GM12874 (cell line): Measurements from ENCODE around the gene TULP4.

Source experiments
- TF ChIP-seq, protein P1 (sequence below): IDR thresholded peaks from 2 replicates; pipeline ENCODE4 v1.5.1; 2011; ENCODE audit warnings: low read depth, mild to moderate bottlenecking, control low read depth, low read length, moderate library complexity; ENCODE audit not compliant: insufficient read depth

Gene TULP4

GRCh38 chr6:158384671-158385110 lies 72.4 kb downstream of the TULP4 start:
- TF ChIP-seq, protein P1, sequence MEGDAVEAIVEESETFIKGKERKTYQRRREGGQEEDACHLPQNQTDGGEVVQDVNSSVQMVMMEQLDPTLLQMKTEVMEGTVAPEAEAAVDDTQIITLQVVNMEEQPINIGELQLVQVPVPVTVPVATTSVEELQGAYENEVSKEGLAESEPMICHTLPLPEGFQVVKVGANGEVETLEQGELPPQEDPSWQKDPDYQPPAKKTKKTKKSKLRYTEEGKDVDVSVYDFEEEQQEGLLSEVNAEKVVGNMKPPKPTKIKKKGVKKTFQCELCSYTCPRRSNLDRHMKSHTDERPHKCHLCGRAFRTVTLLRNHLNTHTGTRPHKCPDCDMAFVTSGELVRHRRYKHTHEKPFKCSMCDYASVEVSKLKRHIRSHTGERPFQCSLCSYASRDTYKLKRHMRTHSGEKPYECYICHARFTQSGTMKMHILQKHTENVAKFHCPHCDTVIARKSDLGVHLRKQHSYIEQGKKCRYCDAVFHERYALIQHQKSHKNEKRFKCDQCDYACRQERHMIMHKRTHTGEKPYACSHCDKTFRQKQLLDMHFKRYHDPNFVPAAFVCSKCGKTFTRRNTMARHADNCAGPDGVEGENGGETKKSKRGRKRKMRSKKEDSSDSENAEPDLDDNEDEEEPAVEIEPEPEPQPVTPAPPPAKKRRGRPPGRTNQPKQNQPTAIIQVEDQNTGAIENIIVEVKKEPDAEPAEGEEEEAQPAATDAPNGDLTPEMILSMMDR = no peak

- TF ChIP-seq, protein P1 = 0 out of 2 replicates have a peak, but pooled peaks have one; percentile 3
These were observed 74.8 kb downstream of the TULP4 start for GRCh38 chr6:158387036-158387435.

GRCh38 chr6:158387578-158387977 lies 75.3 kb downstream of the TULP4 start:
- TF ChIP-seq, protein P1 = no peak

DNA sequence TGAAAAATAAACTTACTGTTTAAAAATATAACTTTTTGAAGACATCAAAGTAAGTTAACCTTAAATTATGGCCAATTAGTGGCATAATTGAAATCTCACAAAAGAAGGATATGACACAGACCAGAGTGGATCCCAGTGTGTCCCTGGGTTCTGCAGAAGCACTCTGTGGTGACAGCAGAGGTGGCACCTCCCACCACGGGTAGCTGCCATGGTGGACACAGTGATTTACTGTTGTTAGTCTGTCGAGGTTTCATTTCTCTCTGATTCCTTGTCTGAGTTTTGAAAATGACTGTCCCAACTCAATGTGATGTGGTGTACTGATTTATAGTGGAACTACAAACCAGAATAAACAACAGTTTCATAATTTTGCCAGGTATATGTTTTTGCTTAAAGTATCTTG lies 76.5 kb downstream of the TULP4 start:
- TF ChIP-seq, protein P1 = no peak

DNA sequence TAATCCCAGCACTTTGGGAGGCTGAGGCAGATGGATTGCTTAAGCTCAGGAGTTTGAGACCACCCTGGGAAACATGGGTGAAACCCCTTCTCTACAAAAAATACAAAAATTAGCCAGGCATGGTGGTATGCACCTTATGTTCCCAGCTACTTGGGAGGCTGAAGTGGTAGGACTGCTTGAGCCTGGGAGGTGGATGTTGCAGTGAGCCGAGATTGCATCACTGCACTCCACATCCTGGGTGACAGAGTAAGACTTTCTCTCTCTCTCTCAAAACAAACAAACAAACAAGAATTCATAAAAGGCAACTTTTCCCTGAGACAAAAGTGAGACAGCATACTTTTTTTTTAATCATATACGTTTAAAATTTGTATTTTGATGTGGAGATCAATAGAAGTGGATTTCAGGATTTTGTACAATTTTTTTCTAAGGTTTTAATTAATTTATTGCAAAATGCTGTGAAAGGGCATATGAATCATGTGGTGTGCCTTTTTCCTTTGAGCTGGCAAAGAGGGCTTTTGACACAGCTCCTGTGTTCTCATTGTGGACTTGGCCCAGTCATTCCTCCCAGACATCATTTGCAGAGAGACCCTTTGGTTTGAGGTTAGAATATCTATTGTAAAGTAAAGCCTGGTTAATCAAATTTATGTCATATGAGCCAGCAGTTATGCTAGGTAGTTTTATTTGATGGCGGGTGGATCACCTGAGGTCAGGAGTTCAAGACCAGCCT lies 77.1 kb downstream of the TULP4 start:
- TF ChIP-seq, protein P1 = no peak

DNA sequence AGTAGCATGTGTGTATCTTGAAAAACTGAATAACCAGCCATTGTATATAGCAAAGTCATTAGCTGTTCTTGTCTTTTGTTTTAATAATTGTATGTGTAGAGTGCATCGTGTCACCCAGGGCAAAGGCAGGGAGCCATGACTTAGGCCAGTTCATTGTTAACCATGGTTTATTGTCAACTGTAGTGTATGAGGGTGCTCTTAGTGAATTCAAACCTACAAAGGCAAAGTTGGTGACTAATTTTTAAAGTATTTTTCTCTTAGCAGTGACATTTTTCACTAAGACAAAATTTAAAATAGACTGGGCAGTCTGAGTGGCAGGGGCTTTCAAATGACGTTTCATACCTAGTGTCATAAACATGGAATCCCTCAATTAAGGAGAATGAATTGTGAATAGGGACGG lies 79.0 kb downstream of the TULP4 start:
- TF ChIP-seq, protein P1 = no peak

GRCh38 chr6:158396136-158396535 lies 83.9 kb downstream of the TULP4 start:
- TF ChIP-seq, protein P1 = no peak
